ENCODE data around the gene PECR.

GRCh38 chr2:216041438-216041837, 40.2 kb downstream of the PECR start:
- no peak for TF ChIP-seq ATF3 (IDR thresholded peaks at IDR 0.05; ENCODE audit: borderline replicate concordance, extremely low read depth, low read depth, low read length)
- TF ChIP-seq, protein P1, sequence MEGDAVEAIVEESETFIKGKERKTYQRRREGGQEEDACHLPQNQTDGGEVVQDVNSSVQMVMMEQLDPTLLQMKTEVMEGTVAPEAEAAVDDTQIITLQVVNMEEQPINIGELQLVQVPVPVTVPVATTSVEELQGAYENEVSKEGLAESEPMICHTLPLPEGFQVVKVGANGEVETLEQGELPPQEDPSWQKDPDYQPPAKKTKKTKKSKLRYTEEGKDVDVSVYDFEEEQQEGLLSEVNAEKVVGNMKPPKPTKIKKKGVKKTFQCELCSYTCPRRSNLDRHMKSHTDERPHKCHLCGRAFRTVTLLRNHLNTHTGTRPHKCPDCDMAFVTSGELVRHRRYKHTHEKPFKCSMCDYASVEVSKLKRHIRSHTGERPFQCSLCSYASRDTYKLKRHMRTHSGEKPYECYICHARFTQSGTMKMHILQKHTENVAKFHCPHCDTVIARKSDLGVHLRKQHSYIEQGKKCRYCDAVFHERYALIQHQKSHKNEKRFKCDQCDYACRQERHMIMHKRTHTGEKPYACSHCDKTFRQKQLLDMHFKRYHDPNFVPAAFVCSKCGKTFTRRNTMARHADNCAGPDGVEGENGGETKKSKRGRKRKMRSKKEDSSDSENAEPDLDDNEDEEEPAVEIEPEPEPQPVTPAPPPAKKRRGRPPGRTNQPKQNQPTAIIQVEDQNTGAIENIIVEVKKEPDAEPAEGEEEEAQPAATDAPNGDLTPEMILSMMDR (IDR thresholded peaks at IDR 0.05 in 2 of 3, conservative IDR thresholded peaks at IDR 0.05 in 1 of 3; ENCODE audit: control insufficient read depth in 2 of 3, extremely low read depth in 1 of 3, insufficient read depth in 1 of 3, low read depth in 3 of 3, low read length in 3 of 3), result no peak
- TF ChIP-seq USF2 (IDR thresholded peaks at IDR 0.05; ENCODE audit: borderline replicate concordance, low read depth, low read length), result no peak

All from GM12878 (cell line).